NCI-H2196 (cell line): ENCODE data around the gene SLC6A6.

Experiments
- DNase-seq: peaks from one replicate; lab custom pipeline; 2025; ENCODE audit not compliant: unreplicated experiment; lab: John Stamatoyannopoulos, UW

SLC6A6 gene

GRCh38 chr3:14451844-14452739 is 49.7 kb downstream of the SLC6A6 start:
- DNase-seq, result no peak

GRCh38 chr3:14452740-14453710 is 50.6 kb downstream of the SLC6A6 start:
- DNase-seq, result peak; percentile 82

GRCh38 chr3:14453876-14454638 is 51.7 kb downstream of the SLC6A6 start:
- no peak for DNase-seq

- DNase-seq, result no peak
Observed at GRCh38 chr3:14454639-14455310, 52.4 kb downstream of the SLC6A6 start.

GRCh38 chr3:14455571-14456317 is 53.3 kb downstream of the SLC6A6 start:
- peak; percentile 71 for DNase-seq

GRCh38 chr3:14456794-14457193 is 54.4 kb downstream of the SLC6A6 start:
- DNase-seq, result no peak

- no peak for DNase-seq
Observed at GRCh38 chr3:14457481-14457880, 55.1 kb downstream of the SLC6A6 start.

- no peak for DNase-seq
Observed at GRCh38 chr3:14457999-14458398, 55.6 kb downstream of the SLC6A6 start.

- DNase-seq, result no peak
Observed at GRCh38 chr3:14458434-14459275, 56.2 kb downstream of the SLC6A6 start.

GRCh38 chr3:14459384-14459783 is 57.0 kb downstream of the SLC6A6 start:
- no peak for DNase-seq

- DNase-seq, result no peak
Observed at GRCh38 chr3:14459787-14460186, 57.4 kb downstream of the SLC6A6 start.

- peak; percentile 58 for DNase-seq
Observed at GRCh38 chr3:14460342-14461005, 58.1 kb downstream of the SLC6A6 start.

GRCh38 chr3:14461006-14461747 is 58.8 kb downstream of the SLC6A6 start:
- no peak for DNase-seq

GRCh38 chr3:14461748-14462324 is 59.4 kb downstream of the SLC6A6 start:
- peak; percentile 45 for DNase-seq

GRCh38 chr3:14462738-14463137 is 60.3 kb downstream of the SLC6A6 start:
- DNase-seq, result no peak

GRCh38 chr3:14463330-14464140 is 61.1 kb downstream of the SLC6A6 start:
- no peak for DNase-seq

- DNase-seq, result no peak
Observed at GRCh38 chr3:14464141-14464465, 61.7 kb downstream of the SLC6A6 start.
